GM18526 (cell line): ENCODE measurements around the gene FREY1.

Source experiments
- POLR2A ChIP-seq: IDR thresholded peaks from 3 replicates; pipeline ENCODE4 v1.6.1; 2011; ENCODE audit not compliant: insufficient read length; ENCODE audit errors: extremely low read depth

FREY1 gene

GRCh38 chr11:45930951-45931570 lies 24.0 kb upstream of the FREY1 start:
- TF ChIP-seq POLR2A, result no peak

- no peak for TF ChIP-seq POLR2A
Measured at GRCh38 chr11:45930031-45930794, 23.1 kb upstream of the FREY1 start.

- TF ChIP-seq POLR2A, result no peak
Measured at GRCh38 chr11:45929486-45930030, 22.5 kb upstream of the FREY1 start.

- no peak for TF ChIP-seq POLR2A
Measured at GRCh38 chr11:45928535-45929215, 21.6 kb upstream of the FREY1 start.

GRCh38 chr11:45927684-45928413 lies 20.8 kb upstream of the FREY1 start:
- TF ChIP-seq POLR2A, result no peak

GRCh38 chr11:45927332-45927683 lies 20.2 kb upstream of the FREY1 start:
- no peak for TF ChIP-seq POLR2A

GRCh38 chr11:45926536-45927331 lies 19.7 kb upstream of the FREY1 start:
- TF ChIP-seq POLR2A, result no peak

GRCh38 chr11:45926001-45926401 lies 18.9 kb upstream of the FREY1 start:
- TF ChIP-seq POLR2A, result no peak

GRCh38 chr11:45925550-45925949 lies 18.5 kb upstream of the FREY1 start:
- TF ChIP-seq POLR2A, result no peak

- TF ChIP-seq POLR2A, result no peak
Measured at GRCh38 chr11:45924927-45925326, 17.9 kb upstream of the FREY1 start.

- TF ChIP-seq POLR2A, result no peak
Measured at GRCh38 chr11:45924036-45924915, 17.2 kb upstream of the FREY1 start.

- TF ChIP-seq POLR2A, result no peak
Measured at GRCh38 chr11:45922425-45923082, 15.5 kb upstream of the FREY1 start, which contains the start of gene LARGE2. Gene LARGE2 (plus strand): TSS chr11:45922656. CDS start chr11:45922883, 227 bp downstream.
